Caki2 (cell line): Measurements from ENCODE around the gene PHTF1. TPM values are rescaled to one million over a fixed set of nuclear protein-coding genes. Genes with fewer than 3 reads are reported as not detected.

ENCODE experiments used
- DNase-seq: peaks from one replicate; pipeline ENCODE4 v3.0.0-alpha.2; 2015; ENCODE audit warnings: low read depth
- in situ Hi-C: cut with HindIII; loops from 2 replicates; pipeline ENCODE4 v1.10.0; 2016; ENCODE audit warnings: low sequenced_read_pairs, low pct_unique_long_range_greater_than_20kb, mixed read lengths
- total RNA-seq: library from RNA; depleted of rRNA; stranded (reverse); fragments of >200 nt; shearing (Covaris generic); gene quantifications from 2 replicates; pipeline ENCODE4 v1.2.3, GENCODE V29; 2014; ENCODE audit warnings: low replicate concordance; rRNA removed

Gene PHTF1
- total RNA-seq, 1 experiment from 2014 or later: 21.2 TPM

- no peak for DNase-seq
- in situ Hi-C loops: no loop called here
Measured at GRCh38 chr1:113654883-113655282, 104.4 kb downstream of the PHTF1 start.

- in situ Hi-C loops: no loop called here
- DNase-seq: no peak
Measured at GRCh38 chr1:113653741-113654140, 105.5 kb downstream of the PHTF1 start.

- in situ Hi-C loops: no loop called here
- no peak for DNase-seq
Measured at GRCh38 chr1:113652771-113653170, 106.5 kb downstream of the PHTF1 start.

GRCh38 chr1:113648478-113648877 lies 110.8 kb downstream of the PHTF1 start:
- in situ Hi-C loops: no loop called here

GRCh38 chr1:113647164-113647563 lies 112.1 kb downstream of the PHTF1 start:
- no peak for DNase-seq
- in situ Hi-C loops: no loop called here

More at GRCh38 chr1:113648478-113648877, 110.8 kb downstream of the PHTF1 start:
- DNase-seq: no peak

Other genes with a start within 250 kb of the PHTF1 start
- 6.1 and 9.9 TPM in 2 replicates for gene RSBN1, start 53.0 kb upstream of the PHTF1 start, total RNA-seq
- gene PTPN22, start 112.2 kb upstream of the PHTF1 start, total RNA-seq: 0.71 TPM in 1 of 2 replicates, not detected in the other
- 1.9 TPM in 1 of 2 replicates, not detected in the other for gene BCL2L15, start 128.1 kb upstream of the PHTF1 start, total RNA-seq
- gene AP4B1, start 145.3 kb upstream of the PHTF1 start, total RNA-seq: 2.0 and 2.3 TPM in 2 replicates
- gene DCLRE1B, start 145.8 kb upstream of the PHTF1 start, total RNA-seq: 4.6 and 5.1 TPM in 2 replicates
- gene HIPK1, start 169.8 kb upstream of the PHTF1 start, total RNA-seq: 8.1 and 10.0 TPM in 2 replicates
- gene OLFML3, start 220.0 kb upstream of the PHTF1 start, total RNA-seq: not detected in 2 replicates